Liver (tissue), 9 donors: ENCODE data around the gene FAM25A. TPM values are rescaled to one million over a fixed set of nuclear protein-coding genes. Genes with fewer than 3 reads are reported as not detected.

Experiments
- DNase-seq: peaks from one replicate; pipeline ENCODE4 v3.0.0-alpha.2; 2017; ENCODE audit warnings: low spot score
- H3K27ac ChIP-seq, 2 donors: one replicate each; pipeline ENCODE4 v1.7.0; 2013; ENCODE audit warnings: inconsistent platforms in 2 of 2, low read length in 2 of 2, control low read depth in 1 of 2, low read depth in 1 of 2, mild to moderate bottlenecking in 1 of 2
- H3K27me3 ChIP-seq, 4 donors: one replicate each; pipeline versions ENCODE4 v1.6.1 to v1.7.0; 2013; ENCODE audit warnings: low read length in 3 of 4, inconsistent platforms in 1 of 4, mild to moderate bottlenecking in 1 of 4, moderate library complexity in 1 of 4; ENCODE audit not compliant: control insufficient read depth in 4 of 4, insufficient read depth in 4 of 4
- H3K36me3 ChIP-seq, 4 donors: one replicate each; pipeline versions ENCODE4 v1.6.1 to v1.7.0; 2013; ENCODE audit warnings: low read length in 3 of 4, mild to moderate bottlenecking in 3 of 4, low read depth in 1 of 4, moderate library complexity in 1 of 4; ENCODE audit not compliant: control insufficient read depth in 4 of 4, insufficient read depth in 3 of 4
- H3K4me1 ChIP-seq, 4 donors: one replicate each; pipeline versions ENCODE4 v1.6.1 to v1.7.0; 2013; ENCODE audit warnings: low read length in 3 of 4, mild to moderate bottlenecking in 3 of 4, moderate library complexity in 1 of 4; ENCODE audit not compliant: control insufficient read depth in 4 of 4, insufficient read depth in 4 of 4
- H3K4me3 ChIP-seq, 3 donors: one replicate each; pipeline versions ENCODE4 v1.6.1 to v1.7.0; 2013; ENCODE audit warnings: low read length in 3 of 3, control low read depth in 1 of 3, low read depth in 1 of 3, mild to moderate bottlenecking in 1 of 3
- H3K9ac ChIP-seq, 2 donors: one replicate each; pipeline ENCODE4 v1.7.0; 2013; ENCODE audit warnings: low read length in 2 of 2, mild to moderate bottlenecking in 2 of 2, moderate library complexity in 2 of 2, control low read depth in 1 of 2, low read depth in 1 of 2
- H3K9me3 ChIP-seq, 4 donors: one replicate each; pipeline versions ENCODE4 v1.6.1 to v1.7.0; 2013; ENCODE audit warnings: low read length in 3 of 4; ENCODE audit not compliant: control insufficient read depth in 4 of 4
- ATF3 ChIP-seq: IDR thresholded peaks from 2 replicates; pipeline ENCODE4 v1.6.1; 2016; ENCODE audit warnings: antibody characterized with exemption
- CTCF ChIP-seq: fragments of 150-350 bp; IDR thresholded peaks from 2 replicates; pipeline ENCODE4 v1.5.1; 2017; ENCODE audit warnings: improper control_type of control experiment, low read depth, low read length; ENCODE audit not compliant: missing input control
- EGR1 ChIP-seq, 2 donors: IDR thresholded peaks; 2 replicates each; pipeline ENCODE4 v1.6.1; 2016 to 2018; ENCODE audit warnings: antibody characterized with exemption in 2 of 2, low read depth in 2 of 2
- FOXA1 ChIP-seq: IDR thresholded peaks from 2 replicates; pipeline ENCODE4 v1.6.1; 2016; ENCODE audit warnings: antibody characterized with exemption
- FOXA2 ChIP-seq: IDR thresholded peaks from 2 replicates; pipeline ENCODE4 v1.6.1; 2016; ENCODE audit warnings: antibody characterized with exemption
- GABPA ChIP-seq, 2 donors: IDR thresholded peaks in 1 of 2; conservative IDR thresholded peaks in 1 of 2; 2 replicates each; pipeline ENCODE4 v1.6.1; 2016; ENCODE audit warnings: antibody characterized with exemption in 2 of 2, mild to moderate bottlenecking in 1 of 2, moderate library complexity in 1 of 2
- HNF4A ChIP-seq, 2 donors: conservative IDR thresholded peaks; 2 replicates each; pipeline ENCODE4 v1.6.1; 2016; ENCODE audit warnings: antibody characterized with exemption in 2 of 2, mild to moderate bottlenecking in 2 of 2
- HNF4G ChIP-seq: IDR thresholded peaks from 2 replicates; pipeline ENCODE4 v1.6.1; 2016; ENCODE audit warnings: antibody characterized with exemption
- JUND ChIP-seq, 2 donors: IDR thresholded peaks; 2 replicates each; pipeline ENCODE4 v1.6.1; 2016; ENCODE audit warnings: antibody characterized with exemption in 2 of 2
- MAX ChIP-seq: IDR thresholded peaks from 2 replicates; pipeline ENCODE4 v1.6.1; 2016; ENCODE audit warnings: antibody characterized with exemption
- NR2F2 ChIP-seq: IDR thresholded peaks from 2 replicates; pipeline ENCODE4 v1.6.1; 2016; ENCODE audit warnings: antibody characterized with exemption
- RAD21 ChIP-seq, 2 donors: IDR thresholded peaks; 2 replicates each; pipeline ENCODE4 v1.6.1; 2016; ENCODE audit warnings: antibody characterized with exemption in 2 of 2, mild to moderate bottlenecking in 2 of 2
- RXRA ChIP-seq, 2 donors: IDR thresholded peaks; 2 replicates each; pipeline ENCODE4 v1.6.1; 2017 to 2018; ENCODE audit warnings: antibody characterized with exemption in 2 of 2, mild to moderate bottlenecking in 1 of 2
- SP1 ChIP-seq: IDR thresholded peaks from 2 replicates; pipeline ENCODE4 v1.6.1; 2018; ENCODE audit warnings: antibody characterized with exemption, mild to moderate bottlenecking
- TAF1 ChIP-seq: conservative IDR thresholded peaks from 2 replicates; pipeline ENCODE4 v1.6.1; 2016; ENCODE audit warnings: antibody characterized with exemption, mild to moderate bottlenecking
- YY1 ChIP-seq: IDR thresholded peaks from 2 replicates; pipeline ENCODE4 v1.6.1; 2016; ENCODE audit warnings: antibody characterized with exemption, mild to moderate bottlenecking
- ZBTB33 ChIP-seq: IDR thresholded peaks from 2 replicates; pipeline ENCODE4 v1.6.1; 2016; ENCODE audit warnings: antibody characterized with exemption
- WGBS: extraction: QIAGEN DNeasy Blood & Tissue Kit; methylation state at CpG from one replicate; pipeline ENCODE4 v1.1.7; 2013; 5-methylcytosine and 5-hydroxymethylcytosine counted together
- polyA plus RNA-seq, 2 donors: library from polyadenylated mRNA; stranded (reverse) in 1 of 2; unstranded in 1 of 2; fragments of 200-250 nt in 1 of 2; fragments of >200 nt in 1 of 2; fragmentation: Nextera tagmentation in 1 of 2; extraction: Ambion mirVana in 1 of 2; gene quantifications; one replicate each; pipeline versions ENCODE4 v1.2.1 to v1.2.3, GENCODE V29; 2013 to 2015
- total RNA-seq, 2 donors: library from RNA; depleted of rRNA; stranded (reverse); fragments of >200 nt; gene quantifications; one replicate each; pipeline ENCODE4 v1.2.3, GENCODE V29; 2014
- TF ChIP-seq, protein P1 (sequence below): IDR thresholded peaks from 2 replicates; pipeline ENCODE4 v1.6.1; 2016; ENCODE audit warnings: antibody characterized with exemption, mild to moderate bottlenecking
- donor health status: healthy.
- donor health status: healthy.
- donor health status: healthy.
- donor health status: healthy.
- donor health status: healthy.

The FAM25A gene
- total and polyA plus RNA-seq, 4 donors: not detected

DNA sequence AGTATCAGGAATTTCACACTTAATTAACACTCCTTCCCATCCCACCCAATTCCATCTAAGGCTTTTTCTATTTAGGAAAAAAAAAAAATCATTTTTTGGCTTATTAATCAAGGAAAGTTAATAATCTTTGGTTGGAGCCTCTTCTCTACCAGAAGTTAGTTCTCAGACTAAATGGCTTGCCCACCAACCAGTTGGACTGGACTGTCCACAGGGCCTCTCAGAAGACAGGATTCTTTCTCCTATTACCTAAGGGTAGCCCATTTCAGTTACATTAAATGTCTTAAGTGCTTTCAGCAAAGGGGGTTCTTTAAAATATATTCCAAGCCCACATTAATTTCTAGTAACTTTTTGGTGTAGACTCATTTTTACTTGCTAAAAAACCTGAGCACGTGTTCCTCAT is 39.3 kb downstream of the FAM25A start (continued):
- TF ChIP-seq HNF4A (conservative IDR thresholded peaks at IDR 0.05): no peak
- no peak for TF ChIP-seq ZBTB33
- TF ChIP-seq EGR1 (IDR thresholded peaks at IDR 0.05; ENCODE audit: low read depth in 2 of 2): no peak
- TF ChIP-seq GABPA (IDR thresholded peaks at IDR 0.05 in 1 of 2, conservative IDR thresholded peaks at IDR 0.05 in 1 of 2): no peak
- TF ChIP-seq RAD21 (IDR thresholded peaks at IDR 0.05): no peak
- no peak for TF ChIP-seq MAX
- no peak for TF ChIP-seq FOXA2
- TF ChIP-seq FOXA1: no peak

DNA sequence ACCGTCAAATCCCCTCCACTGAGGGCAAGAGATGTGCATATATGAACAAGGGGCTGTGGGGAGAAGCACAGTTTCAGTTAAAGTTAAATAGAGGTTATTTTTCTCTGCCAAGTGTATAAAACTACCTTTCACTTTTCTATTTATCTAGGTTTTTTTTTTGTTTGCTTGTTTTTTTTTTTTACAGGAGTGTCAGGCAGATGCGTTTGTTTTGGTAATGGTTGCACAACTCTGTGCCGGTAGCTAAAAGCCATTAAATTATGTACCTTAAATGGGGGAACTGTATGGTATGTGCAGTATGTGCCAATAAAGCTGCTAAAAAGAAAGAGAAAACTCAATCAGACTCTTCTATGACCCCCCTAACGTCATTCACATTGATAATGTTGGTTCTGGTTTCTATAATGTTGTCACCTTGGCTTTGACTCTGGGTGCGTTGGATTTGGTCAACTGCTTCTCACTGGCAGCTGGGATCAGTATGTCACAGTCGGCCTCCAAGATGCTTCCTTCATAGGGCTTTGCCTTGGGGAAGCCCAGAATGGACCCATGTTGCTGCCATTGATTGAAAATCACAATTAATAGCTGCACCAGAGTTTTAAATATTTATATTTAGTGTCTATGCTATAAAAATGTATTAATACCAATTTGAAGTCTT is 40.3 kb downstream of the FAM25A start:
- H3K9ac ChIP-seq: no peak overlapping the region
- peaks cover 0 to 19% (median 8%) of the 10 kb centered on the region in 4 donors for H3K4me1 ChIP-seq
- H3K27ac ChIP-seq: peak overlapping the region; percentile 46 to 73
- no peaks in the 10 kb centered on the region for H3K27me3 ChIP-seq
- peak in 1 of 2 donors; percentile 34 for TF ChIP-seq HNF4A (conservative IDR thresholded peaks at IDR 0.05)
- no peak for TF ChIP-seq EGR1 (IDR thresholded peaks at IDR 0.05; ENCODE audit: low read depth in 2 of 2)
- TF ChIP-seq FOXA2: no peak
- TF ChIP-seq TAF1: no peak
- TF ChIP-seq SP1: no peak
- no peak for TF ChIP-seq HNF4G
- peak in 1 of 2 donors; percentile 50 for TF ChIP-seq RXRA (IDR thresholded peaks at IDR 0.05)
- peak; percentile 53 for TF ChIP-seq YY1
- no peak for TF ChIP-seq ATF3
- no peak for TF ChIP-seq FOXA1
- TF ChIP-seq CTCF: no peak
- TF ChIP-seq RAD21 (IDR thresholded peaks at IDR 0.05): peak in 1 of 2 donors; percentile 4
- TF ChIP-seq JUND (IDR thresholded peaks at IDR 0.05): no peak
- TF ChIP-seq GABPA (IDR thresholded peaks at IDR 0.05 in 1 of 2, conservative IDR thresholded peaks at IDR 0.05 in 1 of 2): no peak
- TF ChIP-seq MAX: peak; percentile 13
- no peak for TF ChIP-seq ZBTB33
- TF ChIP-seq NR2F2: no peak
- TF ChIP-seq, protein P1, sequence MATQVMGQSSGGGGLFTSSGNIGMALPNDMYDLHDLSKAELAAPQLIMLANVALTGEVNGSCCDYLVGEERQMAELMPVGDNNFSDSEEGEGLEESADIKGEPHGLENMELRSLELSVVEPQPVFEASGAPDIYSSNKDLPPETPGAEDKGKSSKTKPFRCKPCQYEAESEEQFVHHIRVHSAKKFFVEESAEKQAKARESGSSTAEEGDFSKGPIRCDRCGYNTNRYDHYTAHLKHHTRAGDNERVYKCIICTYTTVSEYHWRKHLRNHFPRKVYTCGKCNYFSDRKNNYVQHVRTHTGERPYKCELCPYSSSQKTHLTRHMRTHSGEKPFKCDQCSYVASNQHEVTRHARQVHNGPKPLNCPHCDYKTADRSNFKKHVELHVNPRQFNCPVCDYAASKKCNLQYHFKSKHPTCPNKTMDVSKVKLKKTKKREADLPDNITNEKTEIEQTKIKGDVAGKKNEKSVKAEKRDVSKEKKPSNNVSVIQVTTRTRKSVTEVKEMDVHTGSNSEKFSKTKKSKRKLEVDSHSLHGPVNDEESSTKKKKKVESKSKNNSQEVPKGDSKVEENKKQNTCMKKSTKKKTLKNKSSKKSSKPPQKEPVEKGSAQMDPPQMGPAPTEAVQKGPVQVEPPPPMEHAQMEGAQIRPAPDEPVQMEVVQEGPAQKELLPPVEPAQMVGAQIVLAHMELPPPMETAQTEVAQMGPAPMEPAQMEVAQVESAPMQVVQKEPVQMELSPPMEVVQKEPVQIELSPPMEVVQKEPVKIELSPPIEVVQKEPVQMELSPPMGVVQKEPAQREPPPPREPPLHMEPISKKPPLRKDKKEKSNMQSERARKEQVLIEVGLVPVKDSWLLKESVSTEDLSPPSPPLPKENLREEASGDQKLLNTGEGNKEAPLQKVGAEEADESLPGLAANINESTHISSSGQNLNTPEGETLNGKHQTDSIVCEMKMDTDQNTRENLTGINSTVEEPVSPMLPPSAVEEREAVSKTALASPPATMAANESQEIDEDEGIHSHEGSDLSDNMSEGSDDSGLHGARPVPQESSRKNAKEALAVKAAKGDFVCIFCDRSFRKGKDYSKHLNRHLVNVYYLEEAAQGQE: no peak
- DNase-seq: no peak
- H3K9me3 ChIP-seq: no peaks in the 10 kb centered on the region
- WGBS: 37% methylated on average over 6 of the region's 6 CpGs
- H3K4me3 ChIP-seq: no peak overlapping the region
- peaks cover 9 to 68% (median 63%) of the 10 kb centered on the region in 4 donors for H3K36me3 ChIP-seq
